LNCaP clone FGC (cell line): ENCODE results near the gene SAMD4B.

Experiments
- DNase-seq: peaks from one replicate; pipeline ENCODE4 v3.0.0-alpha.2; 2011; ENCODE audit warnings: low read depth
- H3K4me3 ChIP-seq: 2 replicates; pipeline ENCODE4 v1.5.1; 2011; ENCODE audit warnings: mild to moderate bottlenecking, low read depth, low read length, control low read depth
- CTCF ChIP-seq: IDR thresholded peaks from 2 replicates; pipeline ENCODE4 v1.5.1; 2012; ENCODE audit warnings: mild to moderate bottlenecking; ENCODE audit not compliant: control insufficient read depth, insufficient read depth; ENCODE audit errors: extremely low read depth

The SAMD4B gene

GRCh38 chr19:39318690-39319089 is 23.5 kb upstream of the SAMD4B start:
- no peak for DNase-seq
- H3K4me3 ChIP-seq: no peak overlapping the region
- no peak for TF ChIP-seq CTCF

- no peak for TF ChIP-seq CTCF
- DNase-seq: no peak
- H3K4me3 ChIP-seq: peak overlapping the region; percentile 75
Observed at GRCh38 chr19:39319098-39319891, 22.9 kb upstream of the SAMD4B start.

DNA sequence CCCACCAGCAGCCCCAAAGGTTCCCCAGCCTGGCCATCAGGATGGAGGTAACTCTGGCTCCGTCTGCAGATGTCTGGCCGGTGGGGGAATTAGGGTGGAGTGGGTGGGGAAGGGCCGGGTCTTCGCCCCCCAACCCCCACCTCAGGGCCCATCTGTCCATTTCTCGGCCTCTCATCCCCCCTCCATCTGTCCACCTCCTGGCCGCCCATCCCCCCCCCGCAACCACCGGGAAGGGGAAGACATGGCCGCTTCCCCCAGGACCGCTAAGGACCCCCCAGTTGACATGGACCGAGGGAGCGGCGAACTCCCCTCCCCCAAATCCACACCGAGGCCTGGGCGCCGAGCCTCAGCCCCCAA is 22.4 kb upstream of the SAMD4B start:
- no peak for DNase-seq
- no peak for TF ChIP-seq CTCF
- peak overlapping the region; percentile 75 for H3K4me3 ChIP-seq

DNA sequence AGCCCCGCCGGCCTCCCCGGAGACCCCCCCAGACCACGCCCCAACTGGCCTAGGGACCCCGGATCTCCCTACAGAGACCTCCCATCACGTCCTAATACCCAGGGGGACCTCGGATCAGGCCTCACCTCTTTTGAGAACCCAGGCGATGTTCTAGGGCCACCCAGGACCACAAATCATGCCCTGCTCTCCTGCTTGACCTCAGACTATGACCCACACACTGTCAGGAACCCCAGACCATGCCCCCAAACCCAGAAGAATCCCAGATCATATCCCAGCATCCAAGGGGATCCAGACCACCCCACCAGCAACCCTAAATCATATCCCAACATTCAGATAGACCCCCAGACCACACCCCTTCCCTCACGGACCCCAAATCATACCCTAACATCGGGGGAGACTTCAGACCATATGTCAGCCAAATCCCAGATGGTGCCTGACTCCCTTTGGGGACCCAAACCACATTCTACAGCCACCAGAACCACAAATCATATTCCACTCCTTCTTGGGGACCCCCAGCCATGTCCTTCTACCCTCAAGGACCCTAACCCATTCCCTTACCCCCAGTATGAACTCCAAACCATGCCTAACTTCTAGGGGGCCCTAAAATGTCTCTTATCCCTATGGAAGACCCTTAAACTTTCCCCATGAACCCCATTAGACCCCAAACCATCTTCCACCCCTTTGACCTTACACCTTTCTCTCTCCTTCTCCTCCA is 20.9 kb upstream of the SAMD4B start:
- no peak for DNase-seq
- H3K4me3 ChIP-seq: peak overlapping the region; percentile 31
- TF ChIP-seq CTCF: no peak

GRCh38 chr19:39321832-39322176 is 20.4 kb upstream of the SAMD4B start:
- no peak for DNase-seq
- TF ChIP-seq CTCF: no peak
- H3K4me3 ChIP-seq: no peak overlapping the region

- no peak for DNase-seq
- no peak for TF ChIP-seq CTCF
- H3K4me3 ChIP-seq: no peak overlapping the region
Observed at GRCh38 chr19:39324242-39324842, 17.9 kb upstream of the SAMD4B start.
